Left lung (tissue), 10 donors: Measurements from ENCODE around the gene DNASE1L2. TPM values are rescaled to one million over a fixed set of nuclear protein-coding genes. Genes with fewer than 3 reads are reported as not detected.
"Not testable (repeated sequence)": the region's sequence is repeated elsewhere in the genome, so short reads cannot be mapped to it uniquely, and the experiment has no call there.

Experiments used
- ATAC-seq: fragments of 200-7000 bp; cut with Tn5 transposase; one replicate; pipeline ENCODE4 v1.9.1; 2020; ENCODE audit warnings: moderate library complexity
- DNase-seq, 4 donors: peaks; one replicate each; pipeline ENCODE4 v3.0.0-alpha.2; 2013 to 2020
- H3K27ac ChIP-seq, 2 donors: fragments of 200-600 bp; sonication (generic) in 1 of 2; one replicate each; pipeline versions ENCODE4 v1.5.0 to v1.8.0; 2020 to 2021
- H3K27me3 ChIP-seq, 2 donors: fragments of 200-600 bp; sonication (generic) in 1 of 2; one replicate each; pipeline versions ENCODE4 v1.5.0 to v1.8.0; 2020 to 2021
- H3K36me3 ChIP-seq, 2 donors: fragments of 200-600 bp; sonication (generic) in 1 of 2; one replicate each; pipeline versions ENCODE4 v1.5.0 to v1.8.0; 2020 to 2021
- H3K4me1 ChIP-seq, 2 donors: fragments of 200-600 bp; one replicate each; pipeline ENCODE4 v1.8.0; 2021
- H3K4me3 ChIP-seq, 2 donors: fragments of 200-600 bp; sonication (generic) in 1 of 2; one replicate each; pipeline versions ENCODE4 v1.5.0 to v1.8.0; 2020 to 2021; ENCODE audit warnings: mild to moderate bottlenecking in 1 of 2
- H3K9me3 ChIP-seq, 2 donors: fragments of 200-600 bp; sonication (generic) in 1 of 2; one replicate each; pipeline versions ENCODE4 v1.5.0 to v1.8.0; 2020 to 2021
- intact Hi-C, 2 donors: fragments of 100-400 bp; cut with DNase I; formaldehyde crosslinking; loops; one replicate each; pipeline versions ENCODE4 v1.11.2 to v1.14.2; 2022
- polyA plus RNA-seq, 6 donors: library from polyadenylated mRNA; unstranded; fragments of 120-200 nt; gene quantifications; one replicate each; pipeline ENCODE4 v1.2.1, GENCODE V29; 2013; ENCODE audit not compliant: insufficient read length in 6 of 6
- total RNA-seq, 2 donors: library from RNA; stranded (reverse); fragmentation: NEBNext Ultra II Directional; extraction: Animal tissue kit (Norgen Biotek cat#: 25700); gene quantifications; one replicate each; pipeline ENCODE4 v1.2.1, GENCODE V29; 2021
- TF ChIP-seq, protein P1 (sequence below), 2 donors: fragments of 200-600 bp; sonication (generic) in 1 of 2; IDR thresholded peaks; one replicate each; pipeline versions ENCODE4 v1.5.0 to v1.8.0; 2021; ENCODE audit warnings: antibody characterized with exemption in 2 of 2
- donor health status: DM: no; HTN: yes; CAD: no.
- donor health status: DM: no; HTN: no; CAD: no.

DNASE1L2 gene
- total and polyA plus RNA-seq, 8 donors = 0.27 to 1.7 (median 0.99) TPM

DNA sequence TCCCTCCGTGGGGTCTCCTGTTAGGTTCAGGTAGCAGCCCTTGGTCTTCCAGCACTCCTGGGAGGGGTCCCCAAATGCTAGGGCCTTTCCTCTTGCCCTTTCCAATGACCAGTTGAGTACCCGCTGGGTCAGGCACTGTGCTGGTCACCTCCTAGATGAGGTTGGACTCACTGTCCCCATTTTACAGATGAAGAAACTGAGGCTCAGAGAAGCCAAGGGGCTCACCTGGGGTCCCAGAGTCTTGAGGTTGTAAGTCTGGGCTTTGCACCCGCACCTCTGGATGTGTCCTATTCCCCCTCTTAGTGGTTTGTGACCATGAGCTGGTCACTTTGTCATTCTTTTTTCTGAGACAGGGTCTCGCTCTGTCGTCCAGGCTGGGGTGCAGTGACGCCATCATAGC, 38.5 kb upstream of the DNASE1L2 start:
- H3K4me3 ChIP-seq = no peak overlapping the region
- no peaks in the 10 kb centered on the region for H3K9me3 ChIP-seq
- H3K36me3 ChIP-seq = no peaks in the 10 kb centered on the region
- H3K27me3 ChIP-seq = peaks cover 29 to 67% of the 10 kb centered on the region in 2 donors
- H3K27ac ChIP-seq = no peak overlapping the region
- ATAC-seq = no peak
- TF ChIP-seq, protein P1, sequence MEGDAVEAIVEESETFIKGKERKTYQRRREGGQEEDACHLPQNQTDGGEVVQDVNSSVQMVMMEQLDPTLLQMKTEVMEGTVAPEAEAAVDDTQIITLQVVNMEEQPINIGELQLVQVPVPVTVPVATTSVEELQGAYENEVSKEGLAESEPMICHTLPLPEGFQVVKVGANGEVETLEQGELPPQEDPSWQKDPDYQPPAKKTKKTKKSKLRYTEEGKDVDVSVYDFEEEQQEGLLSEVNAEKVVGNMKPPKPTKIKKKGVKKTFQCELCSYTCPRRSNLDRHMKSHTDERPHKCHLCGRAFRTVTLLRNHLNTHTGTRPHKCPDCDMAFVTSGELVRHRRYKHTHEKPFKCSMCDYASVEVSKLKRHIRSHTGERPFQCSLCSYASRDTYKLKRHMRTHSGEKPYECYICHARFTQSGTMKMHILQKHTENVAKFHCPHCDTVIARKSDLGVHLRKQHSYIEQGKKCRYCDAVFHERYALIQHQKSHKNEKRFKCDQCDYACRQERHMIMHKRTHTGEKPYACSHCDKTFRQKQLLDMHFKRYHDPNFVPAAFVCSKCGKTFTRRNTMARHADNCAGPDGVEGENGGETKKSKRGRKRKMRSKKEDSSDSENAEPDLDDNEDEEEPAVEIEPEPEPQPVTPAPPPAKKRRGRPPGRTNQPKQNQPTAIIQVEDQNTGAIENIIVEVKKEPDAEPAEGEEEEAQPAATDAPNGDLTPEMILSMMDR (IDR thresholded peaks at IDR 0.05) = no peak
- H3K4me1 ChIP-seq = peaks cover 0 to 20% of the 10 kb centered on the region in 2 donors
- intact Hi-C loops = no loop called here
- no peak for DNase-seq

DNA sequence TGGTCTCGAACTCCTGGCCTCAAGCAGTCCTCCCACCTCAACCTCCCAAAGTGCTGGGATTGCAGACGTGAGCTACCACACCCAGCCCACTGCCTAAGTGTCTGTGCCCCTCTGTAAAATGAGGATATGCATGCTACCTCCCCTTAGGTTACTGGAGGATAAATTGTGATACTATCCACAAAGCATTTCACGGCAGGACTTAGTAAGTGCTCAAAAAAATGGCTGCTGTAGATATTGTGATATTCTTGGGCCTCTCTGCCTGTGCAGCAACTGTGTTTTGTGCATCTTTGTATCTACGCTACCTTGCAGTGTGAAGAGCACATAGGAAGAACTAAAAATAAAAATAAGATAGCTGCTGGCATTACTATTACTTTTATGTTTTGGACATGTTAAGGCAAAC, 38.0 kb upstream of the DNASE1L2 start:
- peaks cover 0 to 20% of the 10 kb centered on the region in 2 donors for H3K4me1 ChIP-seq
- ATAC-seq = no peak
- no peak overlapping the region for H3K4me3 ChIP-seq
- no peaks in the 10 kb centered on the region for H3K36me3 ChIP-seq
- no peak overlapping the region for H3K27ac ChIP-seq
- DNase-seq = no peak
- H3K27me3 ChIP-seq = peaks cover 29 to 66% of the 10 kb centered on the region in 2 donors
- no peaks in the 10 kb centered on the region for H3K9me3 ChIP-seq
- TF ChIP-seq, protein P1 (IDR thresholded peaks at IDR 0.05) = no peak
- intact Hi-C loops = no loop called here

DNA sequence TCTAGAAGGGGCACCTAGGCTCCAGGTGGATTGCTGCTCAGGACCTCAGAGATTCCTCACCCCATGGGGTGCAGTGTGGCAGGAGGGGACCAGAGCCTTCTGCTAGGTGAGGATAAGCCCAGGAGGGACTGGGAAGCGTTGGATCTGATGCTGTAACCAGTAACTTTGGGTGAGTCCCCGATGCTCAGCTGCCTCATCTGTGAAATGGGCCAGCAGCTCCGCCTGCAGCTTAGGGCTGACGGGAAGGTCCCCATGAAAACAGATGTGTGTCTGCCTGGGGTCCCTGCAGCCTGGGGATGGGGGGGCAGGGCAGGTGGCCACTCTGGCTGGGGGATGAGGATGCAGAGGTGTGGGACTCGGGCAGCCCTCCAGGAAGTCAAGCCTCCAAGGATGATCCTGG, 37.1 kb upstream of the DNASE1L2 start:
- DNase-seq = no peak
- Histone ChIP-seq H3K4me3 (no peak overlapping the region), H3K36me3 (no peaks in the 10 kb centered on the region), H3K27ac (no peak overlapping the region), H3K9me3 (no peaks in the 10 kb centered on the region), H3K27me3 (peaks cover 29 to 58% of the 10 kb centered on the region in 2 donors), H3K4me1 (peaks cover 0 to 20% of the 10 kb centered on the region in 2 donors)
- ATAC-seq = no peak
- TF ChIP-seq, protein P1 (IDR thresholded peaks at IDR 0.05) = no peak
- intact Hi-C loops = no loop called here

DNA sequence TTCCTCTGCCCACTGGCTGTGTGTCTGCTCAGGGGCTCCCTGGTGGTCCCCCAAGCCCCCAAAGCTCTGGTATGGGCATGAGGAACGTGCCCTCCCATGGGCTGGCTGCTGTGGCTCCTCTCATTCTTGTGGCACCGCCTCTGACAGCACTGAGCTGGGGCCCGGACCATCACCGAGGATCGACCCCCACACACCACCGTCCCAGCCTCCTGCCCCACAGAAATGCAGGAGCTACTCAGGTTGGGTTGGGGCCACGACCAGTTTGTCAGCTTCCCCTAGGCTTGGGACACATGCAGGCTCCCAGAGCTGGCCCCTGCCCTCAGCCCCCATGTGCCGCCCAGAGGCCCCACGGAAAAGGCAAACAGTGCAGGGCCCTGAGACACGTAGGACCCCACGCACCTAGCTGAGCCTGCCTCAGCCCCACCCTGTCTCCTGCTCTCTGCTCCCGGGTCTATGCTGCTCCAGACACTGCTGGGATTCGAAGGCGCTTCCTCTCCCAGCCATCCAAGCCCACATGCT, 36.6 kb upstream of the DNASE1L2 start:
- Histone ChIP-seq H3K4me3 (no peak overlapping the region), H3K9me3 (no peaks in the 10 kb centered on the region), H3K27me3 (peaks cover 25 to 52% of the 10 kb centered on the region in 2 donors), H3K27ac (no peak overlapping the region), H3K4me1 (peaks cover 2 to 24% of the 10 kb centered on the region in 2 donors), H3K36me3 (no peaks in the 10 kb centered on the region)
- intact Hi-C loops = no loop called here
- ATAC-seq = no peak
- TF ChIP-seq, protein P1 (IDR thresholded peaks at IDR 0.05) = no peak
- DNase-seq = no peak

DNA sequence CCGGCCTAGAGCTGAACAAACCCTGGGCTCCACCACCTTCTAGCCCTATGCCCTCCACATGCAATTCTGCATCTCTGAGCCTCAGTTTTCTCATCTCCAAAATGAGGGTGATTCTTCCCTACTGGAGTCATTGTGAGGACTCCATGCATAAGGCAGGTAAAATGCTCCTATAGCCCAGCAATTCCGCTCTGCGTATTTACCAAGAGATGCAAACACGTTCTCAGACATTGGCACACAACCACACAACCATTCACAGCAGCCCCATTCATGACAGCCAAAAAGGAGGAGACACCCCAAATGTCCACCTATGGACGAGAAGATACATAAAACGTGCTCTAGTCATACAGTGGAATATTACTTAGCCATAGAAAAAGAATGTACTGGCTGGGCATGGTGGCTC, 35.9 kb upstream of the DNASE1L2 start:
- intact Hi-C loops = no loop called here
- Histone ChIP-seq H3K4me1 (peaks cover 4 to 20% of the 10 kb centered on the region in 2 donors), H3K27me3 (peaks cover 19 to 46% of the 10 kb centered on the region in 2 donors), H3K9me3 (no peaks in the 10 kb centered on the region), H3K27ac (no peak overlapping the region), H3K36me3 (no peaks in the 10 kb centered on the region), H3K4me3 (no peak overlapping the region)
- ATAC-seq (no peak), DNase-seq (no peak)
- TF ChIP-seq, protein P1 (IDR thresholded peaks at IDR 0.05) = no peak

DNA sequence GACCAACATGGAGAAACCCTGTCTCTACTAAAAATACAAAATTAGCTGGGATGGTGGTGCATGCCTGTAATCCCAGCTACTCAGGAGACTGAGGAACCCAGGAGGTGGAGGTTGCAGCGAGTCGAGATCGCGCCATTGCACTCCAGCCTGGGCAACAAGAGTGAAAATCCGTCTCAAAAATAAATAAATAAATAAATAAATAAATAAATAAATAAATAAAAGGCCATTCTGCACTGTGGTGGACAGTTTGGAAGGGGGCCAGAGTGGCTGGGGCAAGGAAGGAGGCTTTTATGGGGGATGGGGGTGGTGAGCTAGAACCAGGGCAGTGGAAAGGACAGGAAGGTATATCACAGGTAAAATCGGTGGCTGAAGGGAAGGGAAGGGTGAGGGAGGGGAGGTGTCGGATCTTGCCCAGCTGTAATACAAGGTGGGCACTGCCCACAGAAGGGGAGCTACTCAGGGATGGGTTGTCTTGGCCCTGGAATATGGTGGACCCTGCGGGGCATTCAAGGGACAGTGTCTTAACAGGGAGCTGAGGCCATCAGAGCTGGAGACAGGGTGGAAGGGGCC, 33.0 kb upstream of the DNASE1L2 start:
- DNase-seq, H3K4me3 ChIP-seq, intact Hi-C loops, H3K27ac ChIP-seq, ATAC-seq, H3K9me3 ChIP-seq: not testable (repeated sequence)
- peaks cover 0 to 15% of the 10 kb centered on the region in 2 donors for H3K36me3 ChIP-seq
- peaks cover 0 to 20% of the 10 kb centered on the region in 2 donors for H3K27me3 ChIP-seq
- H3K4me1 ChIP-seq = peaks cover 13 to 31% of the 10 kb centered on the region in 2 donors
